Thyroid gland (tissue), 4 donors: ENCODE data around the gene CASR. TPM values are rescaled to one million over a fixed set of nuclear protein-coding genes. Genes with fewer than 3 reads are reported as not detected.
"Not testable (repeated sequence)": the region's sequence is repeated elsewhere in the genome, so short reads cannot be mapped to it uniquely, and the experiment has no call there.

Experiments used
- DNase-seq, 2 donors: peaks; one replicate each; pipeline ENCODE4 v3.0.0-alpha.2; 2019
- H3K27ac ChIP-seq, 3 donors: fragments of 200-600 bp; sonication (generic); 1 replicate in 2 of 3; 2 replicates in 1 of 3; pipeline ENCODE4 v1.5.1; 2016 to 2019; ENCODE audit warnings: mild to moderate bottlenecking in 1 of 3, moderate library complexity in 1 of 3
- H3K27me3 ChIP-seq: fragments of 200-600 bp; sonication (generic); one replicate; pipeline ENCODE4 v1.5.1; 2019
- H3K36me3 ChIP-seq, 2 donors: fragments of 200-600 bp; sonication (generic); one replicate each; pipeline ENCODE4 v1.5.1; 2016 to 2019
- H3K4me1 ChIP-seq, 2 donors: fragments of 200-600 bp; sonication (generic); one replicate each; pipeline ENCODE4 v1.5.1; 2017 to 2019
- H3K4me3 ChIP-seq, 3 donors: fragments of 200-600 bp; sonication (generic); replicated peaks in 1 of 3; 1 replicate in 2 of 3; 2 replicates in 1 of 3; pipeline ENCODE4 v1.5.1; 2016; ENCODE audit warnings: mild to moderate bottlenecking in 1 of 3
- H3K9me3 ChIP-seq: fragments of 200-600 bp; sonication (generic); one replicate; pipeline ENCODE4 v1.5.1; 2017
- CTCF ChIP-seq, 6 experiments: fragments of 200-600 bp in 3 of 6; fragments of 450-650 bp in 3 of 6; sonication (generic) in 3 of 6; IDR thresholded peaks; one replicate each; pipeline ENCODE4 v1.5.1; 2016 to 2019; ENCODE audit warnings: antibody characterized with exemption in 6 of 6, mild to moderate bottlenecking in 2 of 6, inconsistent platforms in 1 of 6, moderate library complexity in 1 of 6
- POLR2A ChIP-seq, 2 donors: fragments of 450-650 bp; IDR thresholded peaks; one replicate each; pipeline ENCODE4 v1.6.1; 2017; ENCODE audit warnings: antibody characterized with exemption in 2 of 2, mild to moderate bottlenecking in 2 of 2, moderate library complexity in 1 of 2
- WGBS, 2 donors: methylation state at CpG; one replicate each; pipeline ENCODE4 v1.1.5; 2017; 5-methylcytosine and 5-hydroxymethylcytosine counted together
- intact Hi-C: fragments of 100-400 bp; cut with DNase I; formaldehyde crosslinking; loops from one replicate; pipeline ENCODE4 v1.15.1; 2023
- total RNA-seq, 4 donors: library from RNA; depleted of rRNA; stranded (reverse); fragments of >200 nt; gene quantifications; one replicate each; pipeline ENCODE4 v1.2.3, GENCODE V29; 2016

The CASR gene
- 1 to 10 TPM in 1 of 4 donors, under 1 TPM in 2, not detected in 1; under 0.01 to 1.2 (median 0.17) TPM for total RNA-seq

DNA sequence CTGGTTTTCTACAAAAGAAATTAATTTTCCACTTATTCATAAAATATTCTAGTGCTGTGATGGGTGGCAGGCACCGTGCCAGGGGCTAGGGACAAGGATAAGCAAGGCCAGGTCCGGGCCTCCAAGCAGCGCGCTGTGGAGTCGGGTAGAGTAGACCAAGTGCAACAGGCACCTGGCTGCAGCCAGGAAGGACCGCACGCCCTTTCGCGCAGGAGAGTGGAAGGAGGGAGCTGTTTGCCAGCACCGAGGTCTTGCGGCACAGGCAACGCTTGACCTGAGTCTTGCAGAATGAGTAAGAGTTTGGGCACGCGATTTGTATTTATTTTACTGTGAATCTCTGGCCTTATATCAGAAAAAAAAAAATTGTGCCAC is at the start of gene CASR:
Gene CASR, plus strand, starts transcription at position 148 of the 372 bp plus-strand sequence. CDS start 70,522 bp downstream, outside the sequence.
- Histone ChIP-seq H3K27me3 (no peaks in the 10 kb centered on the region), H3K9me3 (no peaks in the 10 kb centered on the region), H3K27ac (no peak within 1 kb of the TSS), H3K4me1 (peaks cover 3 to 13% of the 10 kb centered on the region in 2 donors), H3K36me3 (no peaks in the 10 kb centered on the region), H3K4me3 (peak within 1 kb of the TSS in 1 of 3 donors; percentile 4)
- TF ChIP-seq POLR2A (IDR thresholded peaks at IDR 0.05) (no peak), CTCF (IDR thresholded peaks at IDR 0.05) (no peak)
- 7 to 14% methylated on average over 14 of the region's 14 CpGs for WGBS, 2 donors
- DNase-seq = peak; percentile 17 to 32
- intact Hi-C loops = no loop called here

DNA sequence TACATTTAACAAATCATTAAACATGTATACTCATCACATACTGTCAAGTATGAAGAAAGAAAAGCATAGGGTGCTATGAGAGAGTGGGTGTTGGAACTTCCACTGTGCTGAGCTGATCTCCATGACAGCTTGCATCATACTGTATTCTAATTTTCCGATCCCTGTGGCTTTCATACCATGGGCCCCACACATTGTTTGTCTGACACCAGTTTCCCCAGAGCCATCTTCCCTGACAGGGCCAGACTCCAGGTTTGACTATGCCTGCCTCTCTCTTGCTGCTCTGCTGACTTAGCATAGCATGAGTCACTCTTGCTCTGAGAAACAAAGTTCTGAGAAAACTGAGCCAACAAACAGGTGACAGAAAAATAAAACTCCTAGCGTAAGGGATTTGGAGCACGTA is 37.0 kb upstream of the CASR start:
- no peaks in the 10 kb centered on the region for H3K9me3 ChIP-seq
- no peak for TF ChIP-seq POLR2A (IDR thresholded peaks at IDR 0.05)
- TF ChIP-seq CTCF (IDR thresholded peaks at IDR 0.05) = no peak
- 85 to 89% methylated on average over 3 of the region's 3 CpGs for WGBS, 2 donors
- intact Hi-C loops = no loop called here
- H3K4me1 ChIP-seq = no peaks in the 10 kb centered on the region
- H3K27ac ChIP-seq = no peak overlapping the region
- H3K4me3 ChIP-seq = no peak overlapping the region
- H3K27me3 ChIP-seq = no peaks in the 10 kb centered on the region
- no peaks in the 10 kb centered on the region for H3K36me3 ChIP-seq
- no peak for DNase-seq

- intact Hi-C loops = no loop called here
- no peak for TF ChIP-seq CTCF (IDR thresholded peaks at IDR 0.05)
- no peaks in the 10 kb centered on the region for H3K36me3 ChIP-seq
- no peak overlapping the region for H3K27ac ChIP-seq
- no peak for DNase-seq
- H3K27me3 ChIP-seq = no peaks in the 10 kb centered on the region
- no peaks in the 10 kb centered on the region for H3K4me1 ChIP-seq
- no peaks in the 10 kb centered on the region for H3K9me3 ChIP-seq
- WGBS, 2 donors = 77 to 78% methylated on average over 2 of the region's 2 CpGs
- no peak overlapping the region for H3K4me3 ChIP-seq
These were observed 34.4 kb upstream of the CASR start for GRCh38 chr3:122148941-122149627.

- intact Hi-C loops = no loop called here
These were observed 32.0 kb upstream of the CASR start for GRCh38 chr3:122151480-122151879.

DNA sequence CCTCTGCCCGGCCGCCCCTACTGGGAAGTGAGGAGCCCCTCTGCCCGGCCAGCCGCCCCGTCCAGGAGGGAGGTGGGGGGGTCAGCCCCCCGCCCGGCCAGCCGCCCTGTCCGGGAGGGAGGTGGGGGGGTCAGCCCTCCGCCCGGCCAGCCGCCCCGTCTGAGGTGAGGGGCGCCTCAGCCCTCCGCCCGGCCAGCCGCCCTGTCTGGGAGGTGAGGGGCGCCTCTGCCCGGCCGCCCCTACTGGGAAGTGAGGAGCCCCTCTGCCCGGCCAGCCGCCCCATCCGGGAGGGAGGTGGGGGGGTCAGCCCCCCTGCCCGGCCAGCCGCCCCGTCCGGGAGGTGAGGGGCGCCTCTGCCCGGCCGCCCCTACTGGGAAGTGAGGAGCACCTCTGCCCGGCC is 18.5 kb upstream of the CASR start:
- WGBS, 2 donors = 100% methylated on average over 1 of the region's 31 CpGs; no CpG with 5 or more reads in 1 of the 2 donors
- H3K27me3 ChIP-seq, H3K36me3 ChIP-seq, H3K4me1 ChIP-seq, DNase-seq, H3K4me3 ChIP-seq, H3K9me3 ChIP-seq, intact Hi-C loops, H3K27ac ChIP-seq: not testable (repeated sequence)

More at GRCh38 chr3:122151480-122151879, 32.0 kb upstream of the CASR start:
- WGBS, 2 donors = 81 to 83% methylated on average over 2 of the region's 2 CpGs
- Histone ChIP-seq H3K4me1 (no peaks in the 10 kb centered on the region), H3K9me3 (no peaks in the 10 kb centered on the region), H3K36me3 (no peaks in the 10 kb centered on the region), H3K27ac (no peak overlapping the region), H3K27me3 (no peaks in the 10 kb centered on the region), H3K4me3 (no peak overlapping the region)
- TF ChIP-seq CTCF (IDR thresholded peaks at IDR 0.05) (no peak), POLR2A (IDR thresholded peaks at IDR 0.05) (no peak)
- no peak for DNase-seq
